IMR-90 (cell line): Measurements from ENCODE around the gene KLHL17. TPM values are rescaled to one million over a fixed set of nuclear protein-coding genes. Genes with fewer than 3 reads are reported as not detected.
A peak's percentile ranks its signal among the peaks of the same experiment; 100 is the strongest.

Source experiments
- ATAC-seq: fragments of 200-7000 bp; cut with Tn5 transposase; 2 replicates; pipeline ENCODE4 v1.9.1; 2020; ENCODE audit warnings: low read depth, mild to moderate bottlenecking, moderate library complexity
- BruUV-seq: library from RNA; stranded (reverse); fragments of 400-500 nt; replicated peaks from 2 replicates; lab custom pipeline; 2021; lab: Mats Ljungman, UMichigan
- CTCF ChIA-PET: fragments of 300-600 bp; formaldehyde crosslinking; extraction: SDS; loops from one replicate; lab custom pipeline; 2021; ENCODE audit warnings: antibody characterized with exemption; lab: Yijun Ruan, JAX
- POLR2A ChIA-PET: fragments of 300-600 bp; sonication (Branson Sonifier 250); formaldehyde crosslinking; loops from one replicate; lab custom pipeline; 2022; ENCODE audit warnings: antibody characterized with exemption; ENCODE audit not compliant: unreplicated experiment; lab: Charles Lee
- DNase-seq: peaks from one replicate; pipeline ENCODE4 v3.0.0; 2013
- H2AFZ ChIP-seq: replicated peaks from 2 replicates; pipeline ENCODE3; 2013; ENCODE audit warnings: low read length, mild to moderate bottlenecking; ENCODE audit not compliant: poor library complexity
- H2AK5ac ChIP-seq: 2 replicates; pipeline ENCODE4 v1.6.1; 2013; ENCODE audit warnings: low read depth, low read length, inconsistent platforms
- H2AK9ac ChIP-seq: replicated peaks from 2 replicates; pipeline ENCODE3; 2013; ENCODE audit warnings: mild to moderate bottlenecking, low read depth, low read length, moderate library complexity; ENCODE audit not compliant: poor library complexity
- H2BK120ac ChIP-seq: 2 replicates; pipeline ENCODE4 v1.6.1; 2013; ENCODE audit warnings: low read depth, low read length, inconsistent platforms
- H2BK15ac ChIP-seq: 3 replicates; pipeline ENCODE4 v1.6.1; 2013; ENCODE audit warnings: low read depth, low read length, inconsistent platforms
- H2BK20ac ChIP-seq: 2 replicates; pipeline ENCODE4 v1.6.1; 2013; ENCODE audit warnings: low read depth, mild to moderate bottlenecking, inconsistent platforms, low read length, moderate library complexity
- H2BK5ac ChIP-seq: 2 replicates; pipeline ENCODE4 v1.6.1; 2013; ENCODE audit warnings: mild to moderate bottlenecking, low read depth, low read length, inconsistent platforms; ENCODE audit not compliant: poor library complexity, severe bottlenecking
- H3K14ac ChIP-seq: replicated peaks from 2 replicates; pipeline ENCODE4 v1.6.1; 2013; ENCODE audit warnings: low read depth, low read length, inconsistent platforms
- H3K18ac ChIP-seq: 2 replicates; pipeline ENCODE4 v1.6.1; 2013; ENCODE audit warnings: low read depth, low read length, control low read depth
- H3K23ac ChIP-seq: 2 replicates; pipeline ENCODE4 v1.6.1; 2013; ENCODE audit warnings: low read depth, low read length, inconsistent platforms
- H3K27ac ChIP-seq: 2 replicates; pipeline ENCODE4 v1.5.1; 2013; ENCODE audit warnings: mild to moderate bottlenecking, control low read depth, low read length; ENCODE audit not compliant: insufficient read depth
- H3K27me3 ChIP-seq: 2 replicates; pipeline ENCODE4 v1.6.1; 2013; ENCODE audit warnings: low read length; ENCODE audit not compliant: control insufficient read depth, insufficient read depth
- H3K36me3 ChIP-seq: 2 replicates; pipeline ENCODE4 v1.6.1; 2013; ENCODE audit warnings: low read length, mixed read lengths; ENCODE audit not compliant: control insufficient read depth, insufficient read depth
- H3K4ac ChIP-seq: 2 replicates; pipeline ENCODE4 v1.6.1; 2013; ENCODE audit warnings: low read depth, low read length, inconsistent platforms
- H3K4me1 ChIP-seq: 2 replicates; pipeline ENCODE4 v1.6.1; 2013; ENCODE audit warnings: low read length, mixed read lengths; ENCODE audit not compliant: control insufficient read depth, insufficient read depth
- H3K4me2 ChIP-seq: 2 replicates; pipeline ENCODE4 v1.6.1; 2013; ENCODE audit warnings: low read depth, mild to moderate bottlenecking, control low read depth, low read length, moderate library complexity
- H3K4me3 ChIP-seq: 2 replicates; pipeline ENCODE4 v1.5.1; 2013; ENCODE audit warnings: low read depth, mild to moderate bottlenecking, control low read depth, low read length, moderate library complexity; ENCODE audit not compliant: insufficient read depth
- H3K56ac ChIP-seq: 2 replicates; pipeline ENCODE4 v1.6.1; 2013; ENCODE audit warnings: low read length, inconsistent platforms; ENCODE audit not compliant: insufficient read depth; ENCODE audit errors: extremely low read depth
- H3K79me1 ChIP-seq, 2 experiments: 2 replicates each; pipeline ENCODE4 v1.6.1; 2013; ENCODE audit warnings: low read length in 2 of 2, inconsistent platforms in 1 of 2, low read depth in 1 of 2
- H3K9ac ChIP-seq: 2 replicates; pipeline ENCODE4 v1.6.1; 2013; ENCODE audit warnings: low read depth, low read length, control low read depth
- H3K9me1 ChIP-seq: 2 replicates; pipeline ENCODE4 v1.6.1; 2013; ENCODE audit warnings: low read length, inconsistent platforms; ENCODE audit not compliant: insufficient read depth
- H3K9me3 ChIP-seq: 2 replicates; pipeline ENCODE4 v1.6.1; 2013; ENCODE audit warnings: low read length; ENCODE audit not compliant: control insufficient read depth, insufficient read depth
- H4K20me1 ChIP-seq: 2 replicates; pipeline ENCODE4 v1.6.1; 2013; ENCODE audit warnings: low read length, inconsistent platforms; ENCODE audit not compliant: insufficient read depth
- H4K5ac ChIP-seq: 2 replicates; pipeline ENCODE4 v1.6.1; 2013; ENCODE audit warnings: mild to moderate bottlenecking, low read depth, low read length, control low read depth
- H4K8ac ChIP-seq, 2 experiments: 2 replicates each; pipeline ENCODE4 v1.6.1; 2013; ENCODE audit warnings: low read depth in 2 of 2, low read length in 2 of 2, control low read depth in 1 of 2, inconsistent platforms in 1 of 2
- H4K91ac ChIP-seq: 2 replicates; pipeline ENCODE4 v1.6.1; 2013; ENCODE audit warnings: low read depth, low read length, inconsistent platforms; ENCODE audit not compliant: insufficient read depth
- BHLHE40 ChIP-seq: fragments of 150-350 bp; IDR thresholded peaks from 2 replicates; pipeline ENCODE4 v1.6.1; 2016; ENCODE audit warnings: mild to moderate bottlenecking, low read depth, low read length
- CEBPB ChIP-seq: IDR thresholded peaks from 2 replicates; pipeline ENCODE4 v1.6.1; 2012; ENCODE audit warnings: low read depth, low read length, improper control_type of control experiment
- MAFK ChIP-seq: IDR thresholded peaks from 2 replicates; pipeline ENCODE4 v1.6.1; 2012; ENCODE audit warnings: low read depth, low read length, improper control_type of control experiment
- MAZ ChIP-seq: IDR thresholded peaks from 2 replicates; pipeline ENCODE4 v1.6.1; 2012; ENCODE audit warnings: low read depth, mild to moderate bottlenecking, low read length, improper control_type of control experiment, moderate library complexity, borderline replicate concordance
- MXI1 ChIP-seq: IDR thresholded peaks from 2 replicates; pipeline ENCODE4 v1.6.1; 2012; ENCODE audit warnings: low read depth, mild to moderate bottlenecking, low read length, moderate library complexity, borderline replicate concordance
- POLR2A ChIP-seq: IDR thresholded peaks from 2 replicates; pipeline ENCODE4 v1.6.1; 2012; ENCODE audit warnings: mild to moderate bottlenecking, low read depth, low read length
- RAD21 ChIP-seq: IDR thresholded peaks from 2 replicates; pipeline ENCODE4 v1.6.1; 2012; ENCODE audit warnings: low read length, improper control_type of control experiment
- RCOR1 ChIP-seq: IDR thresholded peaks from 2 replicates; pipeline ENCODE4 v1.6.1; 2012; ENCODE audit warnings: mild to moderate bottlenecking, low read length, improper control_type of control experiment; ENCODE audit not compliant: insufficient replicate concordance
- SMC3 ChIP-seq: fragments of 150-350 bp; IDR thresholded peaks from 2 replicates; pipeline ENCODE4 v1.6.1; 2016; ENCODE audit warnings: low read depth, mild to moderate bottlenecking, antibody characterized with exemption, low read length, moderate library complexity
- WGBS, 2 experiments: methylation state at CpG; one replicate each; pipeline versions ENCODE4 v1.1.5 to v1.1.7; 2013; ENCODE audit warnings: missing lambda C conversion rate in 2 of 2; ENCODE audit not compliant: insufficient read length in 1 of 2; ENCODE audit errors: extremely low coverage in 2 of 2; 5-methylcytosine and 5-hydroxymethylcytosine counted together
- dilution Hi-C: fragments of 300-500 bp; cut with HindIII; formaldehyde crosslinking; loops from one replicate; pipeline ENCODE4 v1.14.3; 2018; ENCODE audit warnings: low sequenced_read_pairs; ENCODE audit not compliant: unreplicated experiment
- in situ Hi-C: fragments of 300-500 bp; cut with MboI; formaldehyde crosslinking; loops from 3 replicates; pipeline ENCODE4 v1.14.3; 2019; ENCODE audit warnings: low sequenced_read_pairs, inconsistent platforms, mixed read lengths
- intact Hi-C: fragments of 100-400 bp; cut with micrococcal nuclease; formaldehyde crosslinking; loops from 2 replicates; pipeline ENCODE4 v1.10.0; 2022
- polyA plus RNA-seq, 3 experiments: library from polyadenylated mRNA; depleted of rRNA; stranded (reverse); fragments of >200 nt; gene quantifications; 2 replicates each; pipeline ENCODE4 v1.2.3, GENCODE V29; 2012; ENCODE audit warnings: low replicate concordance in 1 of 3
- total RNA-seq: library from RNA; depleted of rRNA; stranded (reverse); fragments of >200 nt; gene quantifications from 2 replicates; pipeline ENCODE4 v1.2.3, GENCODE V29; 2012
- TF ChIP-seq, protein P1 (sequence below): conservative IDR thresholded peaks from 2 replicates; pipeline ENCODE4 v1.5.1; 2012; ENCODE audit warnings: mild to moderate bottlenecking, low read depth, low read length, improper control_type of control experiment
- TF ChIP-seq, protein P2 (sequence below): fragments of 150-350 bp; IDR thresholded peaks from 2 replicates; pipeline ENCODE4 v1.6.1; 2016; ENCODE audit warnings: low read depth, mild to moderate bottlenecking, low read length, moderate library complexity, borderline replicate concordance

The KLHL17 gene
- total and polyA plus RNA-seq, 2 of the 4 experiments (the other 2 are of a cell fraction) = 3.4 to 41.0 TPM

DNA sequence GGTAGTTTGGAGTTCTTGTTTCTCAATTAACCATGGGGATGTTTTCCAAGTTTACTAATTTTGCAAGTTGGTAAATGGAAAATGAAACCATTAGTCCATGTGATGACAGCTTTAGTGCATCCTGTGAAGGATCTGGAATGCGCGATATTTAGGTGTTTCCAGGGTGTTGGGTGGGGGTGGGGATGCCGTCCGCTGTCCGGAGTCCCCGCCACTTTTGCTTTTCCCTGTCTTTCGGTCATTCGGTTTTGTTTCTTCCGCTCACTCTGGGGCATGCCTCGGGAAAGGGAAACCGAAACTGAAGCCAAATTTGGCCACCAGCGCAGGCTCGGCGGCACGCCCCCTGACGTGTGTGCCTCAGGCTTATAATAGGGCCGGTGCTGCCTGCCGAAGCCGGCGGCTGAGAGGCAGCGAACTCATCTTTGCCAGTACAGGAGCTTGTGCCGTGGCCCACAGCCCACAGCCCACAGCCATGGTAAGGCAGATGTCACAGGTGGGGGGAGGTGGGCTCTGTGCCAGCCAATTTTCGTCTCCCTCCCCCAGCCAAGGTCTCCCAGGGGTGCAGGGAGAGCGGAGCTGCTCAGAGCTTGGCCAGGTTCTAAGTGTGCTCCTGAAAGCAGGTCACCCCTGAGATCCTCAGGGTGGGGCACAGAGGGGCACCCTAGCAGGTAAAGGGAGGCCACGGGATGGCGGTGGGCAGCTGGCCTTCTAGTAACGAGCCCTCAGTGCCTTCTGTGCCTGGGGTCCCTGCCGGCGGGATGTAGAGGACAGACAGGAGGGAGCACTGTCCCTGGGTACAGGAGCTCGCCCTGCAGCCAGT lies 52.9 kb downstream of the KLHL17 start, which contains the start of gene ISG15:
ISG15 (plus strand) TSS at position 393 of the 817 bp plus-strand sequence; CDS start at position 470, 77 bp downstream.
- intact Hi-C loops = loop anchor here (2.0 kb wide), 1 partner anchor 27 kb away; no protein-coding TSS in a partner anchor
- peak within 1 kb of the TSS; percentile 82 for H3K27ac ChIP-seq

More for the DNA sequence above, 52.9 kb downstream of the KLHL17 start, which contains the start of gene ISG15:
- Histone ChIP-seq H3K4me3 (peak within 1 kb of the TSS; percentile 54), H3K4me1 (peaks cover 4% of the 10 kb centered on the region), H2AK5ac (peak within 1 kb of the TSS; percentile 92), H4K8ac (peak within 1 kb of the TSS; percentile 68 to 96), H2BK20ac (peak within 1 kb of the TSS; percentile 69), H3K79me1 (peaks cover 0 to 11% of the 10 kb centered on the region in 2 experiments; a peak in 2 of 4 replicates), H2BK120ac (peak within 1 kb of the TSS; percentile 85), H3K36me3 (no peaks in the 10 kb centered on the region), H3K4ac (peak within 1 kb of the TSS; percentile 88), H3K14ac (peak within 1 kb of the TSS; percentile 96), H3K9me1 (no peaks in the 10 kb centered on the region), H2BK15ac (peak within 1 kb of the TSS; percentile 86; the same call in 2 of the 3 replicates), H4K5ac (peak within 1 kb of the TSS; percentile 35), H3K4me2 (peak within 1 kb of the TSS; percentile 86), H4K20me1 (no peaks in the 10 kb centered on the region), H3K9me3 (no peaks in the 10 kb centered on the region), H2BK5ac (peak within 1 kb of the TSS; percentile 75), H3K18ac (peak within 1 kb of the TSS; percentile 56), H3K27me3 (no peaks in the 10 kb centered on the region), H3K23ac (peak within 1 kb of the TSS; percentile 96), H2AK9ac (peak within 1 kb of the TSS; percentile 98), H4K91ac (peak within 1 kb of the TSS; percentile 94), H2AFZ (peak within 1 kb of the TSS; percentile 99), H3K56ac (peak within 1 kb of the TSS; percentile 92), H3K9ac (peak within 1 kb of the TSS; percentile 79)
- BruUV-seq = no TSS peak
- peak; percentile 33; the same call in 1 of the 2 replicates for TF ChIP-seq MAZ
- TF ChIP-seq MXI1 = peak; percentile 93
- TF ChIP-seq SMC3 = no peak
- TF ChIP-seq MAFK = no peak
- no peak for TF ChIP-seq CEBPB
- peak; percentile 57; the same call in 1 of the 2 replicates for TF ChIP-seq BHLHE40
- TF ChIP-seq, protein P1, sequence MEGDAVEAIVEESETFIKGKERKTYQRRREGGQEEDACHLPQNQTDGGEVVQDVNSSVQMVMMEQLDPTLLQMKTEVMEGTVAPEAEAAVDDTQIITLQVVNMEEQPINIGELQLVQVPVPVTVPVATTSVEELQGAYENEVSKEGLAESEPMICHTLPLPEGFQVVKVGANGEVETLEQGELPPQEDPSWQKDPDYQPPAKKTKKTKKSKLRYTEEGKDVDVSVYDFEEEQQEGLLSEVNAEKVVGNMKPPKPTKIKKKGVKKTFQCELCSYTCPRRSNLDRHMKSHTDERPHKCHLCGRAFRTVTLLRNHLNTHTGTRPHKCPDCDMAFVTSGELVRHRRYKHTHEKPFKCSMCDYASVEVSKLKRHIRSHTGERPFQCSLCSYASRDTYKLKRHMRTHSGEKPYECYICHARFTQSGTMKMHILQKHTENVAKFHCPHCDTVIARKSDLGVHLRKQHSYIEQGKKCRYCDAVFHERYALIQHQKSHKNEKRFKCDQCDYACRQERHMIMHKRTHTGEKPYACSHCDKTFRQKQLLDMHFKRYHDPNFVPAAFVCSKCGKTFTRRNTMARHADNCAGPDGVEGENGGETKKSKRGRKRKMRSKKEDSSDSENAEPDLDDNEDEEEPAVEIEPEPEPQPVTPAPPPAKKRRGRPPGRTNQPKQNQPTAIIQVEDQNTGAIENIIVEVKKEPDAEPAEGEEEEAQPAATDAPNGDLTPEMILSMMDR = no peak
- TF ChIP-seq, protein P2, sequence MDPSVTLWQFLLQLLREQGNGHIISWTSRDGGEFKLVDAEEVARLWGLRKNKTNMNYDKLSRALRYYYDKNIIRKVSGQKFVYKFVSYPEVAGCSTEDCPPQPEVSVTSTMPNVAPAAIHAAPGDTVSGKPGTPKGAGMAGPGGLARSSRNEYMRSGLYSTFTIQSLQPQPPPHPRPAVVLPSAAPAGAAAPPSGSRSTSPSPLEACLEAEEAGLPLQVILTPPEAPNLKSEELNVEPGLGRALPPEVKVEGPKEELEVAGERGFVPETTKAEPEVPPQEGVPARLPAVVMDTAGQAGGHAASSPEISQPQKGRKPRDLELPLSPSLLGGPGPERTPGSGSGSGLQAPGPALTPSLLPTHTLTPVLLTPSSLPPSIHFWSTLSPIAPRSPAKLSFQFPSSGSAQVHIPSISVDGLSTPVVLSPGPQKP = no peak
- no peak for TF ChIP-seq RCOR1
- TF ChIP-seq RAD21 = no peak
- peak; percentile 85 for TF ChIP-seq POLR2A
- in situ Hi-C loops = no loop called here
- ATAC-seq (peak; percentile 95), DNase-seq (peak; percentile 83)
- ChIA-PET CTCF (interaction anchor here (0.7 kb wide), 1 partner anchor 12 kb away, joined by 3 read pairs; no protein-coding TSS in a partner anchor), POLR2A (interaction anchor here (0.6 kb wide), 1 partner anchor 288 kb away, joined by 7 read pairs; no protein-coding TSS in a partner anchor)
- WGBS, 2 experiments = 9% methylated on average over 16 of the region's 30 CpGs; no CpG with 5 or more reads in 1 of the 2 experiments
- dilution Hi-C loops = no loop called here
